Adrenal gland (tissue), 5 donors: ENCODE data around the gene FAM185A.

Experiments used
- POLR2A ChIP-seq, 2 donors: fragments of 450-650 bp; IDR thresholded peaks; one replicate each; pipeline ENCODE4 v1.6.1; 2017; ENCODE audit warnings: antibody characterized with exemption in 2 of 2, mild to moderate bottlenecking in 2 of 2, moderate library complexity in 1 of 2
- TF ChIP-seq, protein P1 (sequence below), 6 experiments: fragments of 450-650 bp in 4 of 6; fragments of 200-600 bp in 2 of 6; sonication (generic) in 1 of 6; IDR thresholded peaks; 1 replicate in 5 of 6; 2 replicates in 1 of 6; pipeline versions ENCODE4 v1.5.1 to v1.8.0; 2016 to 2021; ENCODE audit warnings: antibody characterized with exemption in 6 of 6, mild to moderate bottlenecking in 2 of 6, moderate library complexity in 1 of 6
- donor health status: DM: no; HTN: no; CAD: no.

DNA sequence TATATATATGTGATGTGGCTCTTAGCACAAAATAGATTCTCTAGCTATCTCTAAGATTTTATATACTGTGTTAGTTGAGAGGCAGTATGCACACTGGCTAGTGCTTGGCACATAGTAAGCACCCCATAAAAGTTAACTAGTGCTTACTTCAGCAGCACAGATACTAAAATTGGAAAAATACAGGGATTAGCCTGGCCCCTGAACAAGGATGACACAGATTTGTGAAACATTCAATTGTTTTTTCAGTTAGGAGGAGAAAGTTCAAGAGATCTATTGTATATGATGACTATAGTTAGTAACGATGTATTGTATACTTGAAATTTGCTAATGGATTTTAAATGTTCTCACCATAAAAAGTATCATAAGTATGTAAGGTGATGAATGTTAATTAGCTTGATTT is 85.7 kb downstream of the FAM185A start:
- TF ChIP-seq, protein P1, sequence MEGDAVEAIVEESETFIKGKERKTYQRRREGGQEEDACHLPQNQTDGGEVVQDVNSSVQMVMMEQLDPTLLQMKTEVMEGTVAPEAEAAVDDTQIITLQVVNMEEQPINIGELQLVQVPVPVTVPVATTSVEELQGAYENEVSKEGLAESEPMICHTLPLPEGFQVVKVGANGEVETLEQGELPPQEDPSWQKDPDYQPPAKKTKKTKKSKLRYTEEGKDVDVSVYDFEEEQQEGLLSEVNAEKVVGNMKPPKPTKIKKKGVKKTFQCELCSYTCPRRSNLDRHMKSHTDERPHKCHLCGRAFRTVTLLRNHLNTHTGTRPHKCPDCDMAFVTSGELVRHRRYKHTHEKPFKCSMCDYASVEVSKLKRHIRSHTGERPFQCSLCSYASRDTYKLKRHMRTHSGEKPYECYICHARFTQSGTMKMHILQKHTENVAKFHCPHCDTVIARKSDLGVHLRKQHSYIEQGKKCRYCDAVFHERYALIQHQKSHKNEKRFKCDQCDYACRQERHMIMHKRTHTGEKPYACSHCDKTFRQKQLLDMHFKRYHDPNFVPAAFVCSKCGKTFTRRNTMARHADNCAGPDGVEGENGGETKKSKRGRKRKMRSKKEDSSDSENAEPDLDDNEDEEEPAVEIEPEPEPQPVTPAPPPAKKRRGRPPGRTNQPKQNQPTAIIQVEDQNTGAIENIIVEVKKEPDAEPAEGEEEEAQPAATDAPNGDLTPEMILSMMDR (IDR thresholded peaks at IDR 0.05) = no peak
- no peak for TF ChIP-seq POLR2A (IDR thresholded peaks at IDR 0.05)
